HepG2 (cell line): ENCODE measurements around the gene CRMP1. TPM values are rescaled to one million over a fixed set of nuclear protein-coding genes. Genes with fewer than 3 reads are reported as not detected.

ENCODE experiments used
- ATAC-seq: fragments of 200-7000 bp; cut with Tn5 transposase; 3 replicates; pipeline ENCODE4 v1.9.1; 2020; ENCODE audit warnings: mild to moderate bottlenecking, moderate library complexity
- BruUV-seq: library from RNA; stranded (reverse); fragments of 400-500 nt; replicated peaks from 2 replicates; lab custom pipeline; 2021; lab: Mats Ljungman, UMichigan
- CTCF ChIA-PET: fragments of 300-600 bp; formaldehyde crosslinking; extraction: SDS; loops from one replicate; lab custom pipeline; 2021; ENCODE audit warnings: low total read pairs, inconsistent platforms, low intra/inter-chr PET ratio; lab: Yijun Ruan, JAX
- POLR2A ChIA-PET: fragments of 350-600 bp; sonication (Branson Sonifier 250); formaldehyde crosslinking; loops from one replicate; lab custom pipeline; 2020; ENCODE audit warnings: antibody characterized with exemption, inconsistent platforms; lab: Yijun Ruan, JAX
- DNase-seq: peaks from one replicate; pipeline ENCODE4 v3.0.0-alpha.2; 2015; ENCODE audit warnings: low spot score
- FAIRE-seq: peaks from 3 replicates; lab custom pipeline; 2011; peaks lifted over from hg19 to GRCh38; lab: Jason Lieb, UNC
- H2AFZ ChIP-seq: one replicate; pipeline ENCODE4 v1.6.1; 2011; ENCODE audit warnings: low read length, inconsistent platforms
- H3K27ac ChIP-seq: fragments of 300-600 bp; 3 replicates; pipeline ENCODE4 v1.8.0; 2011; ENCODE audit warnings: mixed run types, mild to moderate bottlenecking, mixed read lengths, low read length, inconsistent platforms; ENCODE audit not compliant: insufficient read depth; ENCODE audit errors: extremely low read length
- H3K27me3 ChIP-seq, 2 experiments: fragments of 200-600 bp in 1 of 2; 2 replicates in 1 of 2; 3 replicates in 1 of 2; pipeline versions ENCODE4 v1.6.0 to v1.8.0; 2011; ENCODE audit warnings: low read length in 2 of 2, mild to moderate bottlenecking in 2 of 2, moderate library complexity in 2 of 2, inconsistent platforms in 1 of 2; ENCODE audit not compliant: insufficient read depth in 2 of 2, control insufficient read depth in 1 of 2
- H3K36me3 ChIP-seq, 2 experiments: fragments of 200-600 bp in 1 of 2; replicated peaks in 1 of 2; 2 replicates in 1 of 2; 3 replicates in 1 of 2; pipeline versions ENCODE4 v1.5.1 to v1.8.0; 2011; ENCODE audit warnings: low read length in 2 of 2, inconsistent platforms in 1 of 2; ENCODE audit not compliant: insufficient read depth in 2 of 2, control insufficient read depth in 1 of 2
- H3K4me1 ChIP-seq: 2 replicates; pipeline ENCODE4 v1.5.1; 2012; ENCODE audit warnings: low read length, inconsistent platforms; ENCODE audit not compliant: insufficient read depth
- H3K4me2 ChIP-seq: 2 replicates; pipeline ENCODE4 v1.6.0; 2011; ENCODE audit warnings: low read depth, low read length, inconsistent platforms
- H3K4me3 ChIP-seq, 3 experiments: fragments of 200-600 bp in 1 of 3; sonication (generic), shearing (Covaris generic) in 1 of 3; replicated peaks in 1 of 3; 2 replicates each; pipeline ENCODE4 v1.5.1; 2011 to 2016; ENCODE audit warnings: low read length in 3 of 3, inconsistent platforms in 2 of 3, low read depth in 2 of 3, mild to moderate bottlenecking in 2 of 3, control low read depth in 1 of 3, mixed read lengths in 1 of 3; ENCODE audit not compliant: insufficient read depth in 1 of 3
- H3K79me2 ChIP-seq: one replicate; pipeline ENCODE4 v1.6.1; 2011; ENCODE audit warnings: low read length, inconsistent platforms; ENCODE audit not compliant: insufficient read depth
- H3K9ac ChIP-seq: 2 replicates; pipeline ENCODE4 v1.6.0; 2011; ENCODE audit warnings: mild to moderate bottlenecking, low read depth, low read length, inconsistent platforms; ENCODE audit not compliant: insufficient read depth
- H3K9me3 ChIP-seq: 2 replicates; pipeline ENCODE4 v1.5.1; 2012; ENCODE audit warnings: mild to moderate bottlenecking, low read length
- H4K20me1 ChIP-seq: 2 replicates; pipeline ENCODE4 v1.6.0; 2011; ENCODE audit warnings: inconsistent platforms, mild to moderate bottlenecking, low read length, moderate library complexity; ENCODE audit not compliant: insufficient read depth
- CHCHD3 ChIP-seq: sonication (generic); formaldehyde crosslinking; IDR thresholded peaks from 2 replicates; pipeline ENCODE4 v1.8.0; 2022; ENCODE audit warnings: mild to moderate bottlenecking, missing genetic modification reagents, moderate library complexity
- MED8 ChIP-seq: sonication (generic); formaldehyde crosslinking; IDR thresholded peaks from 2 replicates; pipeline ENCODE4 v1.8.1; 2023; ENCODE audit warnings: mild to moderate bottlenecking, missing genetic modification reagents; ENCODE audit not compliant: insufficient replicate concordance
- NFATC3 ChIP-seq: sonication (generic); formaldehyde crosslinking; IDR thresholded peaks from 2 replicates; pipeline ENCODE4 v1.5.1; 2020; ENCODE audit warnings: mild to moderate bottlenecking, missing genetic modification reagents
- NFKBIZ ChIP-seq: IDR thresholded peaks from 2 replicates; pipeline ENCODE4 v1.6.1; 2018; ENCODE audit warnings: missing genetic modification reagents, missing compliant biosample characterization
- PPARG ChIP-seq: conservative IDR thresholded peaks from 2 replicates; pipeline ENCODE4 v1.6.1; 2016; ENCODE audit warnings: missing biosample characterization, missing genetic modification reagents
- RARA ChIP-seq: IDR thresholded peaks from 2 replicates; pipeline ENCODE4 v1.6.1; 2016; ENCODE audit warnings: missing genetic modification reagents, missing compliant biosample characterization
- RELA ChIP-seq: sonication (generic); formaldehyde crosslinking; IDR thresholded peaks from 2 replicates; pipeline ENCODE4 v1.4.0; 2020; ENCODE audit warnings: missing genetic modification reagents
- SRSF9 ChIP-seq: fragments of 200-400 bp; formaldehyde crosslinking; IDR thresholded peaks from 2 replicates; pipeline ENCODE4 v1.6.1; 2018; ENCODE audit warnings: borderline replicate concordance, mild to moderate bottlenecking, low read depth, low read length; ENCODE audit not compliant: insufficient read depth, poor library complexity, severe bottlenecking
- ZFP36 ChIP-seq: fragments of 150-350 bp; IDR thresholded peaks from 2 replicates; pipeline ENCODE4 v1.6.1; 2018; ENCODE audit warnings: borderline replicate concordance, low read length, low read depth; ENCODE audit not compliant: partially characterized antibody
- ZFP36L2 ChIP-seq: sonication (generic); formaldehyde crosslinking; IDR thresholded peaks from 2 replicates; pipeline ENCODE4 v1.4.0; 2020; ENCODE audit warnings: missing genetic modification reagents
- ZFP82 ChIP-seq: sonication (generic); formaldehyde crosslinking; IDR thresholded peaks from 2 replicates; pipeline ENCODE4 v1.5.1; 2020; ENCODE audit warnings: mild to moderate bottlenecking, missing genetic modification reagents, borderline replicate concordance
- ZMYM4 ChIP-seq: sonication (generic); formaldehyde crosslinking; IDR thresholded peaks from 2 replicates; pipeline ENCODE4 v1.8.1; 2023; ENCODE audit warnings: mild to moderate bottlenecking, missing genetic modification reagents
- ZNF703 ChIP-seq: sonication (generic); formaldehyde crosslinking; IDR thresholded peaks from 2 replicates; pipeline ENCODE4 v1.5.1; 2020; ENCODE audit warnings: missing genetic modification reagents, mild to moderate bottlenecking, moderate library complexity, borderline replicate concordance
- ZNF878 ChIP-seq: sonication (generic); formaldehyde crosslinking; IDR thresholded peaks from 2 replicates; pipeline ENCODE4 v1.8.1; 2023; ENCODE audit warnings: mild to moderate bottlenecking, missing genetic modification reagents, moderate library complexity
- WGBS: methylation state at CpG from one replicate; pipeline ENCODE4 v1.1.6; 2017; ENCODE audit warnings: low lambda C conversion rate; 5-methylcytosine and 5-hydroxymethylcytosine counted together
- in situ Hi-C: cut with HindIII; loops from 2 replicates; pipeline ENCODE4 v1.10.0; 2017; ENCODE audit warnings: low pct_unique_long_range_greater_than_20kb; ENCODE audit not compliant: extremely low pct_ligation_motif_present
- intact Hi-C: fragments of 100-400 bp; cut with micrococcal nuclease; formaldehyde crosslinking; loops from one replicate; pipeline ENCODE4 v1.10.0; 2022; ENCODE audit not compliant: unreplicated experiment
- polyA plus RNA-seq, 8 experiments: library from polyadenylated mRNA; depleted of rRNA in 3 of 8; stranded (reverse) in 7 of 8; unstranded in 1 of 8; fragments of >200 nt; fragmentation: Illumina TruSeq in 4 of 8; extraction: Trizol in 4 of 8; gene quantifications; 2 replicates each; pipeline versions ENCODE4 v1.2.1 to v1.2.3, GENCODE V29; 2011 to 2016; ENCODE audit warnings: low read depth in 4 of 8, missing spikeins in 1 of 8, mixed read lengths in 1 of 8; ENCODE audit not compliant: insufficient read depth in 1 of 8
- total RNA-seq, 5 experiments: library from RNA; depleted of rRNA; stranded (reverse); fragments of >200 nt; fragmentation: Illumina TruSeq; extraction: Trizol; gene quantifications; 2 replicates each; pipeline ENCODE4 v1.2.3, GENCODE V29; 2016; ENCODE audit warnings: low read depth in 1 of 5
- TF ChIP-seq, protein P1 (sequence below): sonication (generic); formaldehyde crosslinking; IDR thresholded peaks from 2 replicates; pipeline ENCODE4 v1.4.0; 2020; ENCODE audit warnings: mild to moderate bottlenecking, missing genetic modification reagents, borderline replicate concordance
- TF ChIP-seq, protein P2 (sequence below): sonication (generic); formaldehyde crosslinking; IDR thresholded peaks from 2 replicates; pipeline ENCODE4 v1.8.0; 2022; ENCODE audit warnings: low read depth, missing genetic modification reagents
- TF ChIP-seq, protein P3 (sequence below): sonication (generic); formaldehyde crosslinking; IDR thresholded peaks from 2 replicates; pipeline ENCODE4 v1.8.0; 2022; ENCODE audit warnings: missing genetic modification reagents, low read depth, mild to moderate bottlenecking, borderline replicate concordance

Gene CRMP1
- total and polyA plus RNA-seq, 2 of the 13 experiments (the other 11 are each of a cell fraction or from before 2014, with no cell fraction given) = not detected

DNA sequence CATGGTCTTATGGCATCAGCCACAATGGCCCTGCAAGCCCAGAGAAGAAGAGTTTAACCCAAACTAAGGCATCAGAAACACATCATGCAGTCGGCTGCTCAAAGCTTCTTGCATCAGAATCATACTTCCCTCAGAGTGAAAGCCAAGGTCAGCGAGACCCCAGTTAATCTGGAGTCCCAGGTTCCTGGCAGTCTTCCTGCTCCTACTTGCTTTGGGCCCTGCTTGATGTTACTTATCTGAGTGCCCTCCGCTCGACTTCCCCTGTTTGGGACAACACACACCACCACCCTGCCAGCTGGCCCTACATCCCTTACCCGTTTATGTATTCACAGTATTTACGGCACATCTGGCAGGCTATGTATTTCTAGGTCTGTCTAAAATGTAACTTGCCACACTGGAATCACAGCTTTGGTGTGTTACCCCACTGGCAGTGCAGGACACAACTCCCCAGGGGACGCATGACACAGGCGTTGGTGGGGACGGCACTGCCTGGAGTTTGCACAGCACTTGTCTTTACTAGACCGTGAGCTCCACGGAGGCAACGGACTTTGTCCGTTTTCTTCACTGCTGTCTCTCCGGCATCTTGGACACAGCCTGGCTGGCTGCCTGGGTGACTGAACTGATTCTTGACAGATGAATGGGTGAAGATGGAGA is 22.8 kb downstream of the CRMP1 start:
- no TSS peak for BruUV-seq
- no peaks in the 10 kb centered on the region for H4K20me1 ChIP-seq
- in situ Hi-C loops = no loop called here
- intact Hi-C loops = no loop called here
- TF ChIP-seq ZFP36L2 (CRISPR knock-in tag) (no peak), CHCHD3 (CRISPR knock-in tag) (no peak), PPARG (CRISPR knock-in tag) (no peak), MED8 (CRISPR knock-in tag) (no peak), RARA (no peak), RELA (CRISPR knock-in tag) (no peak), NFATC3 (CRISPR knock-in tag) (no peak), ZMYM4 (CRISPR knock-in tag) (no peak), SRSF9 (no peak), ZNF878 (CRISPR knock-in tag) (no peak), ZFP36 (no peak), ZFP82 (CRISPR knock-in tag) (no peak), ZNF703 (CRISPR knock-in tag) (no peak), NFKBIZ (CRISPR knock-in tag) (no peak)
- TF ChIP-seq, protein P1, sequence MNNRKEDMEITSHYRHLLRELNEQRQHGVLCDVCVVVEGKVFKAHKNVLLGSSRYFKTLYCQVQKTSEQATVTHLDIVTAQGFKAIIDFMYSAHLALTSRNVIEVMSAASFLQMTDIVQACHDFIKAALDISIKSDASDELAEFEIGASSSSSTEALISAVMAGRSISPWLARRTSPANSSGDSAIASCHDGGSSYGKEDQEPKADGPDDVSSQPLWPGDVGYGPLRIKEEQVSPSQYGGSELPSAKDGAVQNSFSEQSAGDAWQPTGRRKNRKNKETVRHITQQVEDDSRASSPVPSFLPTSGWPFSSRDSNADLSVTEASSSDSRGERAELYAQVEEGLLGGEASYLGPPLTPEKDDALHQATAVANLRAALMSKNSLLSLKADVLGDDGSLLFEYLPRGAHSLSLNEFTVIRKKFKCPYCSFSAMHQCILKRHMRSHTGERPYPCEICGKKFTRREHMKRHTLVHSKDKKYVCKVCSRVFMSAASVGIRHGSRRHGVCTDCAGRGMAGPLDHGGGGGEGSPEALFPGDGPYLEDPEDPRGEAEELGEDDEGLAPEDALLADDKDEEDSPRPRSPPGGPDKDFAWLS = no peak
- TF ChIP-seq, protein P2, sequence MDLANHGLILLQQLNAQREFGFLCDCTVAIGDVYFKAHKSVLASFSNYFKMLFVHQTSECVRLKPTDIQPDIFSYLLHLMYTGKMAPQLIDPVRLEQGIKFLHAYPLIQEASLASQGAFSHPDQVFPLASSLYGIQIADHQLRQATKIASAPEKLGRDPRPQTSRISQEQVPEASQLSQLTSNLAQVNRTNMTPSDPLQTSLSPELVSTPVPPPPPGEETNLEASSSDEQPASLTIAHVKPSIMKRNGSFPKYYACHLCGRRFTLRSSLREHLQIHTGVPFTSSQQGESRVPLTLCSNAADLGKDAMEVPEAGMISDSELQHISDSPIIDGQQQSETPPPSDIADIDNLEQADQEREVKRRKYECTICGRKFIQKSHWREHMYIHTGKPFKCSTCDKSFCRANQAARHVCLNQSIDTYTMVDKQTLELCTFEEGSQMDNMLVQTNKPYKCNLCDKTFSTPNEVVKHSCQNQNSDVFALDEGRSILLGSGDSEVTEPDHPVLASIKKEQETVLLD (CRISPR knock-in tag) = no peak
- TF ChIP-seq, protein P3, sequence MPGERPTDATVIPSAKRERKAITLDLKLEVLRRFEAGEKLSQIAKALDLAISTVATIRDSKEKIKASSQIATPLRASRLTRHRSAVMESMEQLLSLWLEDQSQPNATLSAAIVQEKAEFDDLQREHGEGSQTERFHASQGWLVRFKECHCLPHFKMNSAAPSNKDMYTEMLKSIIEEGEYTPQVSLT = no peak
- FAIRE-seq (no peak), ATAC-seq (no peak), DNase-seq (no peak)
- no peaks in the 10 kb centered on the region for H3K79me2 ChIP-seq
- WGBS = 13% methylated on average over 13 of the region's 14 CpGs
- no peak overlapping the region for H2AFZ ChIP-seq
- no peak overlapping the region for H3K27ac ChIP-seq
- H3K9ac ChIP-seq = no peak overlapping the region
- H3K4me2 ChIP-seq = no peak overlapping the region
- no peaks in the 10 kb centered on the region for H3K9me3 ChIP-seq
- H3K27me3 ChIP-seq = peaks cover 1 to 15% of the 10 kb centered on the region in 2 experiments; a peak in 1 of 5 replicates
- no peaks in the 10 kb centered on the region for H3K4me1 ChIP-seq
- H3K4me3 ChIP-seq = no peak overlapping the region
- ChIA-PET CTCF (no interaction called here), POLR2A (no interaction called here)
- no peaks in the 10 kb centered on the region for H3K36me3 ChIP-seq
